ENCODE data around the gene GSDME. TPM values are rescaled to one million over a fixed set of nuclear protein-coding genes. Genes with fewer than 3 reads are reported as not detected.

The GSDME gene
- total and polyA plus RNA-seq, 10 of the 15 experiments (the other 5 are each of a cell fraction or from before 2014, with no cell fraction given) = 23.7 to 245 (median 128) TPM

DNA sequence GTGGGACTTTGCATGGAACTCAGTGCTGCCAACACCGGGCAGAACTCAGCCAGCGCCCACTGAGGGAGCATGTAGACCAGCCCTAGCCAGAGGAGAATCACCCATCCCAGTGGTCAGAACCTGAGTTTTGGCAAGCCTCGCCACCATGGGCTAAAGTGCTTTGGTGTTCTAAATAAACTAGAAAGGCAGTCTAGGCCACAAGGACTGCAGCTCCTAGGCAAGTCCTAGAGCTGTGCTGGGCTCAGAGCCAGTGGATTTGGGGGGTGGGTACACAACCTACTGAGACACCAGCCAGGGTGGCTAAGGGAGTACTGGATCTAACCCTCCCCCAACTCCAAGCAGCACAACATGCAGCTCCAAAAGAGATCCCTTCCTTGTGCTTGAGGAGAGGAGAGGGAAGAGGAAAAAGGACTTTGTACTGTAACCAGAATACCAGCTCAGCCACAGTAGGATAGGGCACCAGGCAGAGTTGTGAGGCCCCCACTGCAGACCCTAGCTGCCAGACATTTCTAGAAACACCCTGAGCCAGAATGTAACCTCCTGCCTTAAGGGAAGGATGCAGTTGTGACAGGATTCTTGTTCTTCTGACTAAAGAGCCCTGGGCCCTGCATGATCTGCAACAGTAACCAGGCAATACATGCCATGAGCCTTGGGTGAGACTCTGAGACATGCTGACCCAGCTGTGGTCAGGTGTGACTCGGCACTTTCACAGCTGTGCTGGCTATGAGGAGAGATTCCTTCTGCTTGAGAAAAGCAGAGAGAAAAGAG is 24.4 kb downstream of the GSDME start:
- FAIRE-seq (no peak), DNase-seq (ENCODE audit: low read depth, low spot score) (no peak)

More for the DNA sequence above, 24.4 kb downstream of the GSDME start:
- peak; percentile 73 for ATAC-seq
- CTCF ChIA-PET = interaction anchor here (0.9 kb wide), 1 partner anchor 80 kb away, joined by 3 read pairs; no protein-coding TSS in a partner anchor
- SMC1A ChIA-PET (ENCODE audit: uncharacterized antibody, unreplicated experiment) = interaction anchor here (0.9 kb wide), 1 partner anchor 12 kb away, joined by 3 read pairs; no protein-coding TSS in a partner anchor
- WGBS (ENCODE audit: insufficient coverage, insufficient replicate concordance, low lambda C conversion rate, missing lambda C conversion rate) = 75% methylated on average over 4 of the region's 4 CpGs
- in situ Hi-C loops (cut with MboI) = no loop called here
- no peak overlapping the region for H2AFZ ChIP-seq (ENCODE audit: control insufficient read depth, low read depth, low read length)
- no peaks in the 10 kb centered on the region for H3K27me3 ChIP-seq (replicated peaks in 1 of 2; ENCODE audit: control insufficient read depth in 2 of 2, insufficient read depth in 2 of 2, low read length in 1 of 2)
- H3K4me2 ChIP-seq (ENCODE audit: control insufficient read depth, insufficient read depth) = no peak overlapping the region
- intact Hi-C loops (cut with micrococcal nuclease; ENCODE audit: unreplicated experiment) = no loop called here
- TF ChIP-seq, protein P1, sequence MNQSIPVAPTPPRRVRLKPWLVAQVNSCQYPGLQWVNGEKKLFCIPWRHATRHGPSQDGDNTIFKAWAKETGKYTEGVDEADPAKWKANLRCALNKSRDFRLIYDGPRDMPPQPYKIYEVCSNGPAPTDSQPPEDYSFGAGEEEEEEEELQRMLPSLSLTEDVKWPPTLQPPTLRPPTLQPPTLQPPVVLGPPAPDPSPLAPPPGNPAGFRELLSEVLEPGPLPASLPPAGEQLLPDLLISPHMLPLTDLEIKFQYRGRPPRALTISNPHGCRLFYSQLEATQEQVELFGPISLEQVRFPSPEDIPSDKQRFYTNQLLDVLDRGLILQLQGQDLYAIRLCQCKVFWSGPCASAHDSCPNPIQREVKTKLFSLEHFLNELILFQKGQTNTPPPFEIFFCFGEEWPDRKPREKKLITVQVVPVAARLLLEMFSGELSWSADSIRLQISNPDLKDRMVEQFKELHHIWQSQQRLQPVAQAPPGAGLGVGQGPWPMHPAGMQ (IDR thresholded peaks at IDR 0.05; ENCODE audit: borderline replicate concordance) = no peak
- peak; percentile 91 for TF ChIP-seq BACH1 (IDR thresholded peaks at IDR 0.05; ENCODE audit: borderline replicate concordance)
- TF ChIP-seq JUND (IDR thresholded peaks at IDR 0.05; ENCODE audit: low read depth, low read length) = no peak
- 0 out of 2 replicates have a peak, but pooled peaks have one; percentile 14 for TF ChIP-seq TCF12 (IDR thresholded peaks at IDR 0.05; ENCODE audit: low read depth, low read length)
- no peak for TF ChIP-seq YBX1 (IDR thresholded peaks at IDR 0.05)
- no peak for TF ChIP-seq WRNIP1 (IDR thresholded peaks at IDR 0.05; ENCODE audit: borderline replicate concordance, low read depth, low read length)
- peak; percentile 61 for TF ChIP-seq RUNX3 (IDR thresholded peaks at IDR 0.05; ENCODE audit: low read length)
- H3K36me3 ChIP-seq (ENCODE audit: control insufficient read depth in 2 of 2, insufficient read depth in 2 of 2, low read length in 1 of 2) = peaks cover 0 to 8% of the 10 kb centered on the region in 2 experiments; a peak in 1 of 4 replicates
- POLR2A ChIA-PET = no interaction called here
- H3K9ac ChIP-seq (ENCODE audit: control insufficient read depth, insufficient read depth, low read length) = no peak overlapping the region; the same call in 1 of the 2 replicates
- H4K20me1 ChIP-seq (ENCODE audit: control insufficient read depth, insufficient read depth) = no peaks in the 10 kb centered on the region
- H3K9me3 ChIP-seq (replicated peaks; ENCODE audit: control insufficient read depth, insufficient read depth, low read length) = no peaks in the 10 kb centered on the region; the same call in 1 of the 3 replicates
- no TSS peak for BruUV-seq (replicated peaks)
- peak overlapping the region; percentile 41 for H3K27ac ChIP-seq (ENCODE audit: control insufficient read depth, insufficient read depth)
- H3K4me3 ChIP-seq = no peak overlapping the region
- peaks cover 36% of the 10 kb centered on the region for H3K4me1 ChIP-seq (ENCODE audit: control insufficient read depth, insufficient read depth, low read length)
- H3K79me2 ChIP-seq (ENCODE audit: control insufficient read depth, insufficient read depth, low read length) = peaks cover 13% of the 10 kb centered on the region
- RAD21 ChIA-PET (ENCODE audit: unreplicated experiment) = interaction anchor here (0.7 kb wide), 1 partner anchor 30 kb away, joined by 3 read pairs; no protein-coding TSS in a partner anchor
